ENCODE results near the gene ASTN2.
"Not testable (repeated sequence)": the region's sequence is repeated elsewhere in the genome, so short reads cannot be mapped to it uniquely, and the experiment has no call there.

ASTN2 gene

GRCh38 chr9:116900007-116900367 lies 514.9 kb downstream of the ASTN2 start:
- peaks cover 0 to 5% (median 0%) of the 10 kb centered on the region in 3 experiments for H3K27me3 ChIP-seq (ENCODE audit: control insufficient read depth in 3 of 3, insufficient read depth in 3 of 3, low read depth in 1 of 3, low read length in 3 of 3)
- H2BK12ac ChIP-seq (ENCODE audit: low read length), result no peak overlapping the region
- H3K79me1 ChIP-seq (ENCODE audit: low read depth, low read length), result no peaks in the 10 kb centered on the region
- no peak overlapping the region for H2BK120ac ChIP-seq (ENCODE audit: low read depth, low read length)
- no peak overlapping the region for H3K27ac ChIP-seq (replicated peaks; ENCODE audit: low read length)
- H3K9ac ChIP-seq (ENCODE audit: low read depth, low read length, poor library complexity), result no peak overlapping the region
- H3K4me2 ChIP-seq (ENCODE audit: insufficient read depth, low read length, poor library complexity, severe bottlenecking), result no peak overlapping the region
- H3K4me1 ChIP-seq (ENCODE audit: control insufficient read depth in 2 of 2, insufficient read depth in 1 of 2, low read depth in 1 of 2, low read length in 2 of 2), result peaks cover 0 to 8% of the 10 kb centered on the region in 2 donors
- no peak for DNase-seq (ENCODE audit: low spot score)
- H3K14ac ChIP-seq (ENCODE audit: low read length), result no peak overlapping the region
- H2AK5ac ChIP-seq (ENCODE audit: low read depth, low read length), result no peak overlapping the region
- no peak overlapping the region for H3K23ac ChIP-seq (ENCODE audit: low read depth, low read length, poor library complexity)
- no peaks in the 10 kb centered on the region for H3K9me3 ChIP-seq (replicated peaks in 1 of 2; ENCODE audit: control insufficient read depth in 2 of 2, insufficient read depth in 1 of 2, low read depth in 1 of 2, low read length in 2 of 2)
- no peak overlapping the region for H2BK5ac ChIP-seq (ENCODE audit: low read length)
- no peak overlapping the region for H3K4ac ChIP-seq (ENCODE audit: low read length)
- H2BK15ac ChIP-seq (ENCODE audit: low read length), result no peak overlapping the region
- WGBS, 2 donors (ENCODE audit: extremely low coverage in 2 of 2, insufficient read length in 2 of 2, insufficient replicate concordance in 1 of 2), result no CpG with 5 or more reads among the region's 1 CpG
- no peak overlapping the region for H4K8ac ChIP-seq (ENCODE audit: low read depth, low read length)
- no peak overlapping the region for H3K18ac ChIP-seq (ENCODE audit: low read length)
- no peak overlapping the region for H2AFZ ChIP-seq (ENCODE audit: low read length)
- H3K4me3 ChIP-seq (ENCODE audit: low read length in 2 of 2), result no peak overlapping the region
- no peaks in the 10 kb centered on the region for H3K36me3 ChIP-seq (replicated peaks in 1 of 2; ENCODE audit: control insufficient read depth in 2 of 2, insufficient read depth in 2 of 2, low read length in 2 of 2)
- H4K91ac ChIP-seq (ENCODE audit: low read depth, low read length, poor library complexity), result no peak overlapping the region

DNA sequence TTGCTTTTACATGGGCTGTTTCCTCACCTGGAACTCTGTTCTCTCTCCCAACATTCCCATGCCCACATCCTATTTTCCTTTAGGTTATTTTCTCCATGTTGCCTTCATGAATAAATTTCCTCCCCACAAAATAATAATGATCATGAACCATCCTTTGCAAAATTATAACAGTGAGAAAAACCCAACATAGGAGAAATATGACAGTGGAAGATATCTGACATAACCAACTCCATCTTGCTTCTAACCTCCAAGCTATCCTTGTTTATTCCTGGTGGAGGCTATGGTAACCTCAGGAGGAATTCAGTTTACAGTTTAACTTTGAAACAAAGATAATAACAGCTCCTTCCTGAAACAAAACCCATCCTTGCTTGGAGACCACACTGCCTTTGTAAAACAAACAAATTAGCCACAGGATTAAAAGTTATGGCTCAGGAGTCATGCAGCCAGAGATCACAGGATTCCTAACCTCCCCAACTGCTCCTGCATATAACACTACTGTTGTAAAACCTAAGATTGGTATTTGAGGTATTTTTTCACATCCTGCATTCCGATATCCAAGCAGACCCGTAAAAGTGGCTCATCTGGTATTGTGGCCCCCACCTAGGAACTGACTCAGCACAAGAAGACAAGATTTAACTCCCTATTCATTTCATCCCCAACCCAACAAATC lies 515.4 kb downstream of the ASTN2 start:
- Histone ChIP-seq H2AFZ (ENCODE audit: low read length) (no peak overlapping the region), H3K27ac (replicated peaks; ENCODE audit: low read length) (no peak overlapping the region)

GRCh38 chr9:116898131-116898530 lies 516.7 kb downstream of the ASTN2 start:
- H2AFZ ChIP-seq (ENCODE audit: low read length); H3K9me3 ChIP-seq (replicated peaks in 1 of 2; ENCODE audit: control insufficient read depth in 2 of 2, insufficient read depth in 1 of 2, low read depth in 1 of 2, low read length in 2 of 2); H3K9ac ChIP-seq (ENCODE audit: low read depth, low read length, poor library complexity); H3K4me2 ChIP-seq (ENCODE audit: insufficient read depth, low read length, poor library complexity, severe bottlenecking); H2AK5ac ChIP-seq (ENCODE audit: low read depth, low read length); H4K8ac ChIP-seq (ENCODE audit: low read depth, low read length); H4K91ac ChIP-seq (ENCODE audit: low read depth, low read length, poor library complexity); H2BK12ac ChIP-seq (ENCODE audit: low read length); H3K14ac ChIP-seq (ENCODE audit: low read length); H3K27ac ChIP-seq (replicated peaks; ENCODE audit: low read length); H3K4me1 ChIP-seq (ENCODE audit: control insufficient read depth in 2 of 2, insufficient read depth in 1 of 2, low read depth in 1 of 2, low read length in 2 of 2); H3K4me3 ChIP-seq (ENCODE audit: low read length in 2 of 2); H3K18ac ChIP-seq (ENCODE audit: low read length); H2BK120ac ChIP-seq (ENCODE audit: low read depth, low read length); H3K79me1 ChIP-seq (ENCODE audit: low read depth, low read length); H3K23ac ChIP-seq (ENCODE audit: low read depth, low read length, poor library complexity); H3K36me3 ChIP-seq (replicated peaks in 1 of 2; ENCODE audit: control insufficient read depth in 2 of 2, insufficient read depth in 2 of 2, low read length in 2 of 2); H2BK15ac ChIP-seq (ENCODE audit: low read length); H2BK5ac ChIP-seq (ENCODE audit: low read length); H3K4ac ChIP-seq (ENCODE audit: low read length); DNase-seq (ENCODE audit: low spot score); H3K27me3 ChIP-seq (ENCODE audit: control insufficient read depth in 3 of 3, insufficient read depth in 3 of 3, low read depth in 1 of 3, low read length in 3 of 3): not testable (repeated sequence)
- WGBS, 2 donors (ENCODE audit: extremely low coverage in 2 of 2, insufficient read length in 2 of 2, insufficient replicate concordance in 1 of 2), result no CpG with 5 or more reads among the region's 5 CpGs

More for the DNA sequence above, 515.4 kb downstream of the ASTN2 start:
- Histone ChIP-seq H3K36me3 (replicated peaks in 1 of 2; ENCODE audit: control insufficient read depth in 2 of 2, insufficient read depth in 2 of 2, low read length in 2 of 2) (no peaks in the 10 kb centered on the region), H4K8ac (ENCODE audit: low read depth, low read length) (no peak overlapping the region), H3K9ac (ENCODE audit: low read depth, low read length, poor library complexity) (no peak overlapping the region), H2BK5ac (ENCODE audit: low read length) (no peak overlapping the region), H3K79me1 (ENCODE audit: low read depth, low read length) (no peaks in the 10 kb centered on the region), H3K4me1 (ENCODE audit: control insufficient read depth in 2 of 2, insufficient read depth in 1 of 2, low read depth in 1 of 2, low read length in 2 of 2) (peaks cover 0 to 3% of the 10 kb centered on the region in 2 donors), H3K23ac (ENCODE audit: low read depth, low read length, poor library complexity) (no peak overlapping the region), H3K4me3 (ENCODE audit: low read length in 2 of 2) (no peak overlapping the region), H3K14ac (ENCODE audit: low read length) (no peak overlapping the region), H3K18ac (ENCODE audit: low read length) (no peak overlapping the region), H3K4ac (ENCODE audit: low read length) (no peak overlapping the region), H3K9me3 (replicated peaks in 1 of 2; ENCODE audit: control insufficient read depth in 2 of 2, insufficient read depth in 1 of 2, low read depth in 1 of 2, low read length in 2 of 2) (no peaks in the 10 kb centered on the region), H3K27me3 (ENCODE audit: control insufficient read depth in 3 of 3, insufficient read depth in 3 of 3, low read depth in 1 of 3, low read length in 3 of 3) (peaks cover 0 to 5% (median 0%) of the 10 kb centered on the region in 3 experiments), H2BK12ac (ENCODE audit: low read length) (no peak overlapping the region), H3K4me2 (ENCODE audit: insufficient read depth, low read length, poor library complexity, severe bottlenecking) (no peak overlapping the region), H2BK15ac (ENCODE audit: low read length) (no peak overlapping the region), H2BK120ac (ENCODE audit: low read depth, low read length) (no peak overlapping the region), H4K91ac (ENCODE audit: low read depth, low read length, poor library complexity) (no peak overlapping the region), H2AK5ac (ENCODE audit: low read depth, low read length) (no peak overlapping the region)
- DNase-seq (ENCODE audit: low spot score), result no peak
- WGBS, 2 donors (ENCODE audit: extremely low coverage in 2 of 2, insufficient read length in 2 of 2, insufficient replicate concordance in 1 of 2), result no CpG with 5 or more reads among the region's 2 CpGs

DNA sequence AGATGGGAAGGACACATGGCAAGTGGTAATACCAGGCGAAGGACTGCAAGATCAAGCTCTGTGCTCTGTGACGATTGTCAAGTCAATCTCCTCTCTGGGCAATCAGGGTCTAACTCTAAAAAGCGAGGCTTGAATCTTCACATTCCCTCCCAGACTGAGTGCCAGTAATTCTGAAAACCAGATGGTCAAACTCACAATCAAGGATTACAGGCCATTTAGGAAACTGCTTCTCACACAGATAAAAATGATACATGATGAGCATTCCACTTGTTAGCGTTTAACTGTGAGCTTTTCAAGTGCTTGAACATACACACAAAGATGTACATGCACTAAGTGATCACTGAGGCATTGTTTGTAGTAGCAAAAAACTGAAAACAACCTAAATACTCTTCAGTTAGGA lies 517.7 kb downstream of the ASTN2 start:
- Histone ChIP-seq H3K4ac (ENCODE audit: low read length) (no peak overlapping the region), H3K27ac (replicated peaks; ENCODE audit: low read length) (no peak overlapping the region), H2AFZ (ENCODE audit: low read length) (no peak overlapping the region), H2BK15ac (ENCODE audit: low read length) (no peak overlapping the region), H2AK5ac (ENCODE audit: low read depth, low read length) (no peak overlapping the region), H3K18ac (ENCODE audit: low read length) (no peak overlapping the region), H3K4me2 (ENCODE audit: insufficient read depth, low read length, poor library complexity, severe bottlenecking) (no peak overlapping the region), H2BK120ac (ENCODE audit: low read depth, low read length) (no peak overlapping the region), H3K23ac (ENCODE audit: low read depth, low read length, poor library complexity) (no peak overlapping the region), H3K9ac (ENCODE audit: low read depth, low read length, poor library complexity) (no peak overlapping the region), H2BK5ac (ENCODE audit: low read length) (no peak overlapping the region), H3K36me3 (replicated peaks in 1 of 2; ENCODE audit: control insufficient read depth in 2 of 2, insufficient read depth in 2 of 2, low read length in 2 of 2) (no peaks in the 10 kb centered on the region), H3K14ac (ENCODE audit: low read length) (no peak overlapping the region), H4K8ac (ENCODE audit: low read depth, low read length) (no peak overlapping the region), H2BK12ac (ENCODE audit: low read length) (no peak overlapping the region), H3K4me1 (ENCODE audit: control insufficient read depth in 2 of 2, insufficient read depth in 1 of 2, low read depth in 1 of 2, low read length in 2 of 2) (no peaks in the 10 kb centered on the region), H4K91ac (ENCODE audit: low read depth, low read length, poor library complexity) (no peak overlapping the region), H3K4me3 (ENCODE audit: low read length in 2 of 2) (no peak overlapping the region), H3K27me3 (ENCODE audit: control insufficient read depth in 3 of 3, insufficient read depth in 3 of 3, low read depth in 1 of 3, low read length in 3 of 3) (no peaks in the 10 kb centered on the region), H3K9me3 (replicated peaks in 1 of 2; ENCODE audit: control insufficient read depth in 2 of 2, insufficient read depth in 1 of 2, low read depth in 1 of 2, low read length in 2 of 2) (no peaks in the 10 kb centered on the region), H3K79me1 (ENCODE audit: low read depth, low read length) (no peaks in the 10 kb centered on the region)
- WGBS, 2 donors (ENCODE audit: extremely low coverage in 2 of 2, insufficient read length in 2 of 2, insufficient replicate concordance in 1 of 2), result no CpG with 5 or more reads among the region's 4 CpGs
- DNase-seq (ENCODE audit: low spot score), result no peak
